HCT116 (cell line): Measurements from ENCODE around the gene TFF3.

Source experiments
- POLR2A ChIP-seq: IDR thresholded peaks from 2 replicates; pipeline ENCODE4 v1.7.0; 2011; ENCODE audit warnings: borderline replicate concordance; ENCODE audit not compliant: insufficient read depth, insufficient read length; ENCODE audit errors: extremely low read depth
- SP1 ChIP-seq: IDR thresholded peaks from 2 replicates; pipeline ENCODE4 v1.6.1; 2012; ENCODE audit warnings: low read depth
- YY1 ChIP-seq: IDR thresholded peaks from 2 replicates; pipeline ENCODE4 v1.6.1; 2011; ENCODE audit warnings: low read length, low read depth, moderate library complexity, mild to moderate bottlenecking; ENCODE audit not compliant: insufficient replicate concordance; ENCODE audit errors: extremely low read depth

DNA sequence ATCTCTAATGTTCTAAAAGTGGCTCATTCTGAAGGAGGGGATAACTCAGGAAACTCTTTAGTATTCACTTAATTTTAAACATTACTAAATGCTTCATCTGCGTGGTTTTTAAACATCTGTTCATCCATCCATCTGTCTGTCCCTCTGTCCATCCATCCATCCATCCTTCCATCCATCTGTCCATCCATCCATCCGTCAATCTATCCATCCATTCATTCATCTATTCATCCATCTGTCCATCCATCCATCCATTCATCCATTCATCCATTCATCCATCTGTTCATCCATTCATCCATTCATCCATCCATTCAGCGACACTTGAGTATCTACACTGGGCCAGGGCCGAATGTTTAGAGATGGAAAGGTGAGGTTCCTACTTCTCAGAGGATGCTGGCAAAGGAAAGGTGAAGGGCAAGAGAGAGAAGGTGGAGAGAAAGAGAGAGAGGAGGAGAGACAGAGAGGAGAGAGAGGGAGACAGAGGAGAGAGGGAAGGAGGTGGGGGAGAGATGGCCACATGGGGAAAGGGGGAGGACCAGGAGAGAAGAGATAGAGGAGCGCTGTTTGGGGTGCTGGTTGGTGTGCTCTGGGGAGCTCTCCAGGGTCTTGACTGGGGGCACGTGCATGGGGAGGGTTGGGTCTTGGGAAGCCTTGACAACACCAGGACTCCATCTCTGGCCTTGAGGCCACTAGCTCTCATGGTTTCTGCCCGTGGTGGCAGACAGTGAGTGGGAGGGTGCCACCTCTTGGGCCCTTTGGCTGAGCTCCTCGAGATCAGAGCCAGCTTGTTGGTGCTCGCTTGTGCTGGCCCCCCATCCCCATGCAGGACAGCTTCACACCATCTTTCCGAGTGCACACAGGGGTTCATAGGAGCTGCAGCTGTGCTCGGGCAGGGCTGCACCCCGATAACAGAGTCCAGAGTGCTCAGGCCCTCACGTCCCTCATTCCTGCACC is 50.7 kb downstream of the TFF3 start:
- TF ChIP-seq SP1 (no peak), POLR2A (no peak), YY1 (no peak)
